ENCODE results near the gene LBHD1. TPM values are rescaled to one million over a fixed set of nuclear protein-coding genes. Genes with fewer than 3 reads are reported as not detected.

Gene LBHD1
- total RNA-seq, 2 donors from 2014 or later: 12.0 to 14.9 TPM

GRCh38 chr11:62613291-62613778 is 58.7 kb downstream of the LBHD1 start:
- H3K9me3 ChIP-seq (ENCODE audit: control insufficient read depth, low read length, poor library complexity, severe bottlenecking): no peaks in the 10 kb centered on the region
- ATAC-seq (no peak), DNase-seq (no peak)
- H3K36me3 Mint-ChIP-seq (ENCODE audit: low read depth): no peaks in the 10 kb centered on the region
- peak overlapping the region; percentile 57 for H3K27ac Mint-ChIP-seq
- H3K27me3 Mint-ChIP-seq: no peaks in the 10 kb centered on the region
- peaks cover 33% of the 10 kb centered on the region for H3K4me1 Mint-ChIP-seq
- H3K4me3 Mint-ChIP-seq: peak overlapping the region; percentile 81

Other genes starting within 250 kb of the LBHD1 start
- 100 to 1,000 TPM; 692 to 863 TPM for gene AHNAK, start 125.5 kb downstream of the LBHD1 start, total RNA-seq
- gene EEF1G, start 98.4 kb downstream of the LBHD1 start, total RNA-seq: 1,000 to 10,000 TPM; 1,954 to 1,984 TPM
- gene TUT1, start 80.7 kb downstream of the LBHD1 start, total RNA-seq: 10 to 100 TPM; 20.9 to 23.2 TPM
- 100 to 1,000 TPM; 140 to 175 TPM for gene MTA2, start 70.4 kb downstream of the LBHD1 start, total RNA-seq
- 100 to 1,000 TPM; 169 to 174 TPM for gene EML3, start 59.5 kb downstream of the LBHD1 start, total RNA-seq
- 1 to 10 TPM in 1 of 2 donors, under 1 TPM in 1; 0.94 to 1.2 TPM for gene ROM1, start 59.0 kb downstream of the LBHD1 start, total RNA-seq
- 10 to 100 TPM; 53.0 to 57.2 TPM for gene B3GAT3, start 50.3 kb downstream of the LBHD1 start, total RNA-seq
- gene GANAB, start 25.7 kb downstream of the LBHD1 start, total RNA-seq: 100 to 1,000 TPM; 168 to 179 TPM
- gene INTS5, start 19.0 kb downstream of the LBHD1 start, total RNA-seq: 10 to 100 TPM; 12.1 to 13.0 TPM
- 10 to 100 TPM; 20.0 to 21.6 TPM for gene C11orf98, start 7.1 kb downstream of the LBHD1 start, total RNA-seq
- gene CSKMT, start 7.0 kb downstream of the LBHD1 start, total RNA-seq: 10 to 100 TPM in 1 of 2 donors, 1 to 10 TPM in 1; 8.0 to 15.9 TPM
- gene UQCC3, start 594 bp downstream of the LBHD1 start, total RNA-seq: 1 to 10 TPM; 2.6 to 3.3 TPM
- gene UBXN1, start 6.8 kb upstream of the LBHD1 start, total RNA-seq: 100 to 1,000 TPM; 195 to 203 TPM
- gene LRRN4CL, start 17.3 kb upstream of the LBHD1 start, total RNA-seq: not detected
- 10 to 100 TPM; 20.8 to 20.9 TPM for gene BSCL2, start 35.2 kb upstream of the LBHD1 start, total RNA-seq
- gene GNG3, start 35.4 kb upstream of the LBHD1 start, total RNA-seq: not detected
- 10 to 100 TPM; 41.4 to 43.2 TPM for gene HNRNPUL2, start 55.2 kb upstream of the LBHD1 start, total RNA-seq
- 10 to 100 TPM; 11.0 to 14.1 TPM for gene TTC9C, start 56.2 kb upstream of the LBHD1 start, total RNA-seq
- 1 to 10 TPM; 7.4 to 9.1 TPM for gene ZBTB3, start 81.9 kb upstream of the LBHD1 start, total RNA-seq
- 10 to 100 TPM; 65.0 to 65.7 TPM for gene POLR2G, start 89.3 kb upstream of the LBHD1 start, total RNA-seq
- 10 to 100 TPM; 14.1 to 15.8 TPM for gene TAF6L, start 99.1 kb upstream of the LBHD1 start, total RNA-seq
- 10 to 100 TPM; 20.5 to 27.7 TPM for gene TMEM179B, start 115.1 kb upstream of the LBHD1 start, total RNA-seq
- 1 to 10 TPM; 5.7 to 7.3 TPM for gene TMEM223, start 119.7 kb upstream of the LBHD1 start, total RNA-seq
- gene NXF1, start 133.2 kb upstream of the LBHD1 start, total RNA-seq: 100 to 1,000 TPM; 271 to 305 TPM
- gene STX5, start 159.8 kb upstream of the LBHD1 start, total RNA-seq: 100 to 1,000 TPM; 103 to 119 TPM
- not detected for gene TEX54, start 160.6 kb upstream of the LBHD1 start, total RNA-seq
- 100 to 1,000 TPM; 146 to 163 TPM for gene WDR74, start 167.3 kb upstream of the LBHD1 start, total RNA-seq
- 100 to 1,000 TPM; 233 to 240 TPM for gene SLC3A2, start 208.6 kb upstream of the LBHD1 start, total RNA-seq
- not detected for gene CHRM1, start 249.1 kb upstream of the LBHD1 start, total RNA-seq